ENCODE measurements around the gene PRKRA.

- TF ChIP-seq CTCF (IDR thresholded peaks at IDR 0.05; ENCODE audit: extremely low read depth in 1 of 2, insufficient read depth in 1 of 2, low read depth in 1 of 2, low read length in 2 of 2) (no peak), MYC (IDR thresholded peaks at IDR 0.05; ENCODE audit: low read depth, low read length) (no peak), POLR2AphosphoS5 (IDR thresholded peaks at IDR 0.05; ENCODE audit: insufficient read depth, low read depth, low read length) (no peak), POLR2A (IDR thresholded peaks at IDR 0.05; ENCODE audit: low read depth, low read length) (no peak)
Observed at GRCh38 chr2:178469219-178469849, 18.4 kb upstream of the PRKRA start.

Measured in endothelial cell of umbilical vein (primary cell).